Immature natural killer cell (primary cell): Measurements from ENCODE around the gene OMP. TPM values are rescaled to one million over a fixed set of nuclear protein-coding genes. Genes with fewer than 3 reads are reported as not detected.
"Not testable (repeated sequence)": the region's sequence is repeated elsewhere in the genome, so short reads cannot be mapped to it uniquely, and the experiment has no call there.

ENCODE experiments used
- DNase-seq, 3 donors: peaks; one replicate each; pipeline ENCODE4 v3.0.0; 2022; ENCODE audit warnings: mixed read lengths in 1 of 3
- H3K27ac Mint-ChIP-seq, 6 donors: one replicate each; pipeline ENCODE4 v1.8.0; 2020; ENCODE audit warnings: mixed read lengths in 6 of 6, mild to moderate bottlenecking in 5 of 6, inconsistent platforms in 4 of 6, moderate library complexity in 3 of 6
- H3K27me3 Mint-ChIP-seq, 3 donors: one replicate each; pipeline ENCODE4 v1.8.0; 2020 to 2021; ENCODE audit warnings: low read depth in 3 of 3, mild to moderate bottlenecking in 3 of 3, mixed read lengths in 3 of 3, moderate library complexity in 3 of 3, inconsistent platforms in 1 of 3
- H3K36me3 Mint-ChIP-seq, 3 donors: one replicate each; pipeline ENCODE4 v1.8.0; 2020; ENCODE audit warnings: mixed read lengths in 3 of 3, inconsistent platforms in 2 of 3, mild to moderate bottlenecking in 2 of 3
- H3K4me1 Mint-ChIP-seq, 2 donors: one replicate each; pipeline ENCODE4 v1.8.0; 2020; ENCODE audit warnings: inconsistent platforms in 2 of 2, mild to moderate bottlenecking in 2 of 2, mixed read lengths in 2 of 2, moderate library complexity in 1 of 2
- H3K4me3 Mint-ChIP-seq, 5 donors: one replicate each; pipeline ENCODE4 v1.8.0; 2020; ENCODE audit warnings: mild to moderate bottlenecking in 5 of 5, mixed read lengths in 5 of 5, inconsistent platforms in 3 of 5, moderate library complexity in 3 of 5
- H3K9me3 Mint-ChIP-seq, 6 donors: one replicate each; pipeline ENCODE4 v1.8.0; 2020; ENCODE audit warnings: mild to moderate bottlenecking in 6 of 6, mixed read lengths in 6 of 6, inconsistent platforms in 4 of 6, moderate library complexity in 3 of 6
- polyA plus RNA-seq, 3 donors: library from polyadenylated mRNA; unstranded; fragments of 300-500 nt; fragmentation: Illumina TruSeq; gene quantifications; one replicate each; pipeline ENCODE4 v1.2.3, GENCODE V29; 2021

OMP gene
- polyA plus RNA-seq = not detected

GRCh38 chr11:77102246-77103210, at the start of gene OMP:
OMP (plus strand) TSS chr11:77102840; CDS start chr11:77102840, 0 bp downstream.
- Mint-ChIP-seq H3K4me1 (peaks cover 0 to 2% of the 10 kb centered on the region in 2 donors), H3K27me3 (peaks cover 0 to 3% (median 2%) of the 10 kb centered on the region in 3 donors), H3K4me3 (no peak within 1 kb of the TSS), H3K36me3 (peaks cover 0 to 9% (median 0%) of the 10 kb centered on the region in 3 donors), H3K27ac (no peak within 1 kb of the TSS), H3K9me3 (no peaks in the 10 kb centered on the region)
- DNase-seq = no peak

- peaks cover 0 to 7% (median 1%) of the 10 kb centered on the region in 6 donors for H3K9me3 Mint-ChIP-seq
- H3K27ac Mint-ChIP-seq = no peak overlapping the region
- no peaks in the 10 kb centered on the region for H3K36me3 Mint-ChIP-seq
- peaks cover 0 to 5% (median 1%) of the 10 kb centered on the region in 3 donors for H3K27me3 Mint-ChIP-seq
- no peak overlapping the region for H3K4me3 Mint-ChIP-seq
- DNase-seq = no peak
- peaks cover 0 to 5% of the 10 kb centered on the region in 2 donors for H3K4me1 Mint-ChIP-seq
Observed at GRCh38 chr11:77053217-77054015, 49.2 kb upstream of the OMP start.

- peaks cover 0 to 1% of the 10 kb centered on the region in 2 donors for H3K4me1 Mint-ChIP-seq
- H3K27me3 Mint-ChIP-seq = peaks cover 0 to 5% (median 1%) of the 10 kb centered on the region in 3 donors
- H3K36me3 Mint-ChIP-seq = no peaks in the 10 kb centered on the region
- DNase-seq = no peak
- H3K4me3 Mint-ChIP-seq = no peak overlapping the region
- H3K27ac Mint-ChIP-seq = no peak overlapping the region
- peaks cover 0 to 7% (median 1%) of the 10 kb centered on the region in 6 donors for H3K9me3 Mint-ChIP-seq
Observed at GRCh38 chr11:77054084-77054483, 48.6 kb upstream of the OMP start.

DNA sequence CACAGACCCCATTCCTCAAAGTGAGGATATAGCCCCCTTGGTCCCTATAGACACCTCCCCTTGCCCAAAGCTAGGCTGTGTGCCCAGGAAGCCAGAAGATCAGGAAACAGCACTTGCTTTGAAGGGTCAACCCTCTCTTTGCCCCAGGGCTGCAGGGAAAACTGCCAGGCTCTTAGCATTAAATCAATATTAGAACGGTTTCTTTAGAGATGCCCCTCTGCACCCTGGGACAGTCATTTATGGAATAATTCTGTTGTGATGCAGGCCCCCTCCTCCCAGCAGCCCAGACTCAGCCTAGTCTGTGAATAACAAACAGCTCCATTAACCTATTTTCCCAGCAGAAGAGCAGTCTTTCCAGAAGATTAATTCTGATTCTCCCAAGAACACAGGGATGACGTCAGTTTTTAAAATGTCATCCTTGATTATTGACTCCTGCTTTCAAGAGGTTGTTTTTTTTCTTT, 47.5 kb upstream of the OMP start:
- H3K4me1 Mint-ChIP-seq = no peaks in the 10 kb centered on the region
- peaks cover 0 to 7% (median 1%) of the 10 kb centered on the region in 6 donors for H3K9me3 Mint-ChIP-seq
- no peaks in the 10 kb centered on the region for H3K36me3 Mint-ChIP-seq
- H3K27me3 Mint-ChIP-seq = peaks cover 0 to 5% (median 1%) of the 10 kb centered on the region in 3 donors
- no peak overlapping the region for H3K27ac Mint-ChIP-seq
- no peak for DNase-seq
- H3K4me3 Mint-ChIP-seq = no peak overlapping the region

- Mint-ChIP-seq H3K27ac (no peak overlapping the region), H3K9me3 (peaks cover 0 to 7% (median 1%) of the 10 kb centered on the region in 6 donors), H3K4me3 (no peak overlapping the region), H3K36me3 (no peaks in the 10 kb centered on the region), H3K27me3 (peaks cover 2 to 5% (median 5%) of the 10 kb centered on the region in 3 donors), H3K4me1 (no peaks in the 10 kb centered on the region)
- DNase-seq = no peak
Observed at GRCh38 chr11:77055913-77056312, 46.7 kb upstream of the OMP start.

DNA sequence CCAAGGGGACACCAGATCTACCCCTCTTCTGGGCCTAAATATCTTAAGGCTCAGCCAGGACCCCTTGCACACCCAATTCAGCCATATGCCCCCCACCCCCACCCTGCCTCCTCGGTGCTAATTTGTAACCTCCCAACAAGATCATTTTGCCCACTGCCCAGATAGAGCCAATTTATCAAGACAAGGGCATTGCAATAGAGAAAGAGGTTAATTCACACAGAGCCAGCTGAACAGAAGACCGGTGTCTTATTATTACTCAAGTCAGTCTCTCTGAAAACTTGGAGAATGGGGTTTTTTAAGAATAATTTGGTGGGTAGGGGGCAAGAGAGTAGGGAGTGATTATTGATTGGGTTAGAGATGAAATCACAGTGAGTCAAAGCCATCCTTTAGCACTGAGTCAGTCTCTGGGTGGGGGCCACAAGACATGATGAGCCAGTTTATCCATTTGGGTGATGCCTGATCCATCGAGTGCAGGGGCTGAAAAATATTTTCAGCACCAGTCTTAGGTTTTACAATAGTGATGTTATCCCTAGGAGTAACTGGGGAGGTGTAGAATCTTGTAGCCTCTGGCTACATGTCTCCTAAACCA, 45.7 kb upstream of the OMP start:
- Mint-ChIP-seq H3K4me1 (no peaks in the 10 kb centered on the region), H3K4me3 (no peak overlapping the region), H3K36me3 (no peaks in the 10 kb centered on the region), H3K27ac (no peak overlapping the region), H3K27me3 (peaks cover 2 to 5% (median 5%) of the 10 kb centered on the region in 3 donors), H3K9me3 (peaks cover 0 to 7% (median 3%) of the 10 kb centered on the region in 6 donors)
- DNase-seq = no peak

- Mint-ChIP-seq H3K4me1 (no peaks in the 10 kb centered on the region), H3K9me3 (peaks cover 0 to 7% (median 3%) of the 10 kb centered on the region in 6 donors), H3K27me3 (peaks cover 2 to 5% (median 5%) of the 10 kb centered on the region in 3 donors), H3K36me3 (no peaks in the 10 kb centered on the region), H3K27ac (no peak overlapping the region), H3K4me3 (no peak overlapping the region)
- DNase-seq = no peak
Observed at GRCh38 chr11:77057938-77058474, 44.6 kb upstream of the OMP start.

- peaks cover 2 to 8% (median 5%) of the 10 kb centered on the region in 3 donors for H3K27me3 Mint-ChIP-seq
- H3K27ac Mint-ChIP-seq = no peak overlapping the region
- no peaks in the 10 kb centered on the region for H3K36me3 Mint-ChIP-seq
- H3K4me3 Mint-ChIP-seq = no peak overlapping the region
- no peak for DNase-seq
- no peaks in the 10 kb centered on the region for H3K4me1 Mint-ChIP-seq
- H3K9me3 Mint-ChIP-seq = peaks cover 0 to 7% (median 3%) of the 10 kb centered on the region in 6 donors
Observed at GRCh38 chr11:77058900-77059299, 43.7 kb upstream of the OMP start.

GRCh38 chr11:77059806-77060205, 42.8 kb upstream of the OMP start:
- DNase-seq = no peak
- Mint-ChIP-seq H3K9me3 (peaks cover 0 to 7% (median 3%) of the 10 kb centered on the region in 6 donors), H3K27me3 (peaks cover 0 to 9% (median 2%) of the 10 kb centered on the region in 3 donors), H3K36me3 (no peaks in the 10 kb centered on the region), H3K4me3 (no peak overlapping the region), H3K4me1 (no peaks in the 10 kb centered on the region), H3K27ac (no peak overlapping the region)

GRCh38 chr11:77060234-77060633, 42.4 kb upstream of the OMP start:
- DNase-seq = no peak
- no peaks in the 10 kb centered on the region for H3K4me1 Mint-ChIP-seq
- H3K27ac Mint-ChIP-seq = no peak overlapping the region
- H3K27me3 Mint-ChIP-seq = peaks cover 0 to 11% (median 2%) of the 10 kb centered on the region in 3 donors
- H3K9me3 Mint-ChIP-seq = peaks cover 0 to 7% (median 3%) of the 10 kb centered on the region in 6 donors
- H3K4me3 Mint-ChIP-seq = no peak overlapping the region
- H3K36me3 Mint-ChIP-seq = no peaks in the 10 kb centered on the region

- H3K4me1 Mint-ChIP-seq, H3K27ac Mint-ChIP-seq, H3K9me3 Mint-ChIP-seq, DNase-seq, H3K36me3 Mint-ChIP-seq, H3K4me3 Mint-ChIP-seq: not testable (repeated sequence)
- peaks cover 0 to 14% (median 2%) of the 10 kb centered on the region in 3 donors for H3K27me3 Mint-ChIP-seq
Observed at GRCh38 chr11:77061258-77061657, 41.4 kb upstream of the OMP start.

- Mint-ChIP-seq H3K4me3 (no peak overlapping the region), H3K27ac (no peak overlapping the region), H3K4me1 (peaks cover 14% of the 10 kb centered on the region in 2 donors), H3K9me3 (peaks cover 0 to 4% (median 0%) of the 10 kb centered on the region in 6 donors), H3K27me3 (peaks cover 5 to 18% (median 8%) of the 10 kb centered on the region in 3 donors), H3K36me3 (no peaks in the 10 kb centered on the region)
- DNase-seq = no peak
Observed at GRCh38 chr11:77062924-77063323, 39.7 kb upstream of the OMP start.

- H3K4me3 Mint-ChIP-seq = no peak overlapping the region
Observed at GRCh38 chr11:77063407-77063806, 39.2 kb upstream of the OMP start.

More at GRCh38 chr11:77063407-77063806, 39.2 kb upstream of the OMP start:
- Mint-ChIP-seq H3K9me3 (peaks cover 0 to 4% (median 0%) of the 10 kb centered on the region in 6 donors), H3K27me3 (peaks cover 7 to 18% (median 8%) of the 10 kb centered on the region in 3 donors), H3K4me1 (peaks cover 19% of the 10 kb centered on the region in 2 donors), H3K27ac (no peak overlapping the region), H3K36me3 (no peaks in the 10 kb centered on the region)
- no peak for DNase-seq
